ENCODE results near the gene GPR32.

- TF ChIP-seq CTCF (IDR thresholded peaks at IDR 0.05) (no peak), POLR2A (IDR thresholded peaks at IDR 0.05) (no peak)
Observed at GRCh38 chr19:50817941-50818858, 47.9 kb downstream of the GPR32 start.

Data from right lobe of liver (tissue), 4 donors.